Fibroblast of pulmonary artery (primary cell): Measurements from ENCODE around the gene ADAMTS20.
"Not testable (repeated sequence)": the region's sequence is repeated elsewhere in the genome, so short reads cannot be mapped to it uniquely, and the experiment has no call there.

Experiments
- DNase-seq: peaks from one replicate; pipeline ENCODE4 v3.0.0-alpha.2; 2010; ENCODE audit warnings: low read depth
- H3K4me3 ChIP-seq: replicated peaks from 2 replicates; pipeline ENCODE4 v1.5.1; 2011; ENCODE audit warnings: low read depth, mild to moderate bottlenecking, control low read depth, low read length, moderate library complexity
- TF ChIP-seq, protein P1 (sequence below): IDR thresholded peaks from 2 replicates; pipeline ENCODE4 v1.5.1; 2011; ENCODE audit warnings: mild to moderate bottlenecking, control low read depth, low read length, inconsistent platforms; ENCODE audit errors: missing control alignments

The ADAMTS20 gene

DNA sequence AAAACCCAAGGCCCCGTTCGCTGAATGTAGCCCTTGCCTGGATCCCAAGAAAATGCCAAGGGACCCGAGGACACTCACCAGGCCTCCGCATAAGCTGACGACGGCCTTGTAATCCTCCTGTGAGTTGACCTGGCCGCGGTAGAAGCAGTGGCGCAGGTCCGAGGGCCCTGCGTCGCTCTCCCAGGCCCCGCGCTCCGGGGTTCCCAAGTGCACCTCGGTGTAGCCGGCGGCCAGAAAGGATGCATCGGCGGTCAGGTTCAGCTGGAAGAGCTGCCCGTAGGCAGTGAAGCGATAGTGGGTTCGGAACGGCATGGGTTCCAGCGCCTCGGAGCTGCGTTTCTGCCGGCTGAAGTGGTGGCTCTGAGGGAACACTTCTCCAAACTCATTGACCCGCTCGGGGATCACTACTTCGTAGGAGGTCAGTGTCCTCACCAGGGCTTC, 1.2 kb downstream of the ADAMTS20 start:
- TF ChIP-seq, protein P1, sequence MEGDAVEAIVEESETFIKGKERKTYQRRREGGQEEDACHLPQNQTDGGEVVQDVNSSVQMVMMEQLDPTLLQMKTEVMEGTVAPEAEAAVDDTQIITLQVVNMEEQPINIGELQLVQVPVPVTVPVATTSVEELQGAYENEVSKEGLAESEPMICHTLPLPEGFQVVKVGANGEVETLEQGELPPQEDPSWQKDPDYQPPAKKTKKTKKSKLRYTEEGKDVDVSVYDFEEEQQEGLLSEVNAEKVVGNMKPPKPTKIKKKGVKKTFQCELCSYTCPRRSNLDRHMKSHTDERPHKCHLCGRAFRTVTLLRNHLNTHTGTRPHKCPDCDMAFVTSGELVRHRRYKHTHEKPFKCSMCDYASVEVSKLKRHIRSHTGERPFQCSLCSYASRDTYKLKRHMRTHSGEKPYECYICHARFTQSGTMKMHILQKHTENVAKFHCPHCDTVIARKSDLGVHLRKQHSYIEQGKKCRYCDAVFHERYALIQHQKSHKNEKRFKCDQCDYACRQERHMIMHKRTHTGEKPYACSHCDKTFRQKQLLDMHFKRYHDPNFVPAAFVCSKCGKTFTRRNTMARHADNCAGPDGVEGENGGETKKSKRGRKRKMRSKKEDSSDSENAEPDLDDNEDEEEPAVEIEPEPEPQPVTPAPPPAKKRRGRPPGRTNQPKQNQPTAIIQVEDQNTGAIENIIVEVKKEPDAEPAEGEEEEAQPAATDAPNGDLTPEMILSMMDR, result no peak
- H3K4me3 ChIP-seq, result no peak overlapping the region
- no peak for DNase-seq

- H3K4me3 ChIP-seq, result no peak overlapping the region
- DNase-seq, result no peak
- TF ChIP-seq, protein P1, result no peak
These were observed 7.3 kb downstream of the ADAMTS20 start for GRCh38 chr12:43544703-43545102.

DNA sequence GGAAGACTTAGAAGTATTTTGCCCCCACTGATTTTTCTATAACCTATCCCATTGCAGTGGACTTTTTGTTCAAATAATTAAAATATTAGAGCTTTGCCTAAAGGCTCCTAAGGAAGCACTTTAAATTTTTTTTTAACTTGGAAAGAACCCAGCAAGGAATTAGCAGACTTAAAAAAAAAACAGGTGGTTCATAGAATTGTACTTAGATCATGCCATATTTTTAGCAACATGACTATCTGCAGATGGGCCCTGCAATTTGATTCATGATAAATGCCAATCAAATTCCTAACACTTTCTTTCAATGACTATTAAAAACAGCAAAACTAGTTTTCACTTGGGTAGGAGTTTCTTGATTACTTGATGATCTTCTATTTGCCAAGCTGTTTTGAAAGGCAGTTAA, 11.5 kb downstream of the ADAMTS20 start:
- H3K4me3 ChIP-seq, result no peak overlapping the region
- no peak for DNase-seq
- TF ChIP-seq, protein P1, result no peak

DNA sequence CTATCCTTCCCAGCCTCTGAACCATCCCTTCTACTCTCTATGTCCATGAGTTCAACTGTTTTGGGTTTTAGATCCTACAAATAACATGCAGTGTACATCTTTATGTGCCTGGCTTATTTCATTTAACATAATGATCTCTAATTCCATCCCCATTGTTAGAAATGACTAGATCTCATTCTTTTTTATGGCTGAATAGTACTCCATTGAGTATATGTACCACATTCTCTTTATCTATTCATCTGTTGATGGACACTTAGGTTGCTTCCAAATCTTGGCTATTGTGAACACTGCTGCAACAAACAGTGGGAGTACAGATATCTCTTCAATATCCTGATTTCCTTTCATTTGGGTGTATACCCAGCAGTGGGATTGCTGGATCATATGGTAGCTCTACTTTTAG, 14.3 kb downstream of the ADAMTS20 start:
- not testable (repeated sequence) for H3K4me3 ChIP-seq, DNase-seq

DNA sequence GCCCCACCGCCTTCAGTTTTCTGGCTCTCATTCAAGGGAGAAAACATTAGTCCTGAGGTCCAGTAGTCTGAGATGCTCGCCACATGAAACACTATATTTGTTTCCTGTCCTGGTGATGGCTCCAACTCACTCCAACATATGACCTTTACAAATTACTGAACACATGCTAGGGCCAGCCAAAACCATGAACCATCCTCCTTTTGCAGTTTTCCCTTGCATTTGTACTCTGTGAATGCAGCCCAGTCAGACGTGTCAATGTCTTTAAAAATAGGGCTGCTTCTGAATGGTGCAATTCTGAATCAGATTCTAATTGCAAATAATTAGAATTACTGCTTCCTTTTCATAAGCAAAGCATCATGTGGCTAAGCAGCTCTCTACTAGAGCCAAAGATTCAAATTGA, 36.0 kb downstream of the ADAMTS20 start:
- H3K4me3 ChIP-seq, result no peak overlapping the region
- DNase-seq, result no peak
- TF ChIP-seq, protein P1, result no peak

- no peak overlapping the region for H3K4me3 ChIP-seq
- peak; percentile 50 for DNase-seq
- TF ChIP-seq, protein P1, result peak; percentile 58
These were observed 50.3 kb downstream of the ADAMTS20 start for GRCh38 chr12:43501703-43502102.

DNA sequence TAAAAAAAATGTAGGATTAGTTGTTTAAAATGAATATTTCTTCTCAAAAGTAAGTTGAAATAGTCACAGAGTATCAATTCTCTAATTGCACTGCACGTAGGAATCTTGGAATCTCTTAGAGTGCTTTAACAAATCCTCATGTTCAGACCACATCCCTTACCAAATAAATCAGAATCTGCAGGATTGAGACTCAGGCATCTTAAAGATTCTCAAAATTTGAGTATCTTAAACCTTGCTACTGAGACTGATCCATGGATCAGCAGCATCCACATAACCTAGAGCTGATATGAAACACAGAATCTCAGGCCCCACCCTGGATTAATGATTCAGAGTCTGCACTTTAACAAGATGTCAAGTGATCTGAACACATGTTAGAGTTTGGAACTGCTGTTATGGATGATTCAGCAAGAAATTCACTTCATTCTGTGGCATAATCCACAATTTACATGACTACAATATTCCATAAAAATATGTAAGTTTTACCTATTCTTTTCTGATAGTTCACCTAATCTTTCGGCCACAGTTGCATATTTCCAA, 58.7 kb downstream of the ADAMTS20 start:
- no peak overlapping the region for H3K4me3 ChIP-seq
- no peak for DNase-seq
- TF ChIP-seq, protein P1, result no peak
